OCI-LY3 (cell line): Measurements from ENCODE around the gene SLC66A2.

ENCODE experiments used
- H2AFZ ChIP-seq: fragments of 200-600, 300-600 bp; shearing (Covaris generic); 2 replicates; pipeline ENCODE4 v1.6.0; 2014; ENCODE audit warnings: antibody characterized with exemption, low read depth, low read length
- H3K27ac ChIP-seq: fragments of 200-600, 300-600 bp; sonication (generic); 2 replicates; pipeline ENCODE4 v1.5.1; 2014; ENCODE audit warnings: mild to moderate bottlenecking, low read length, moderate library complexity, mixed read lengths
- H3K27me3 ChIP-seq: fragments of 200-600, 300-600 bp; sonication (generic); 2 replicates; pipeline ENCODE4 v1.6.1; 2014; ENCODE audit warnings: low read depth, low read length, mixed read lengths
- H3K36me3 ChIP-seq: fragments of 200-600, 300-600 bp; sonication (generic); replicated peaks from 2 replicates; pipeline ENCODE3; 2014; ENCODE audit warnings: low read depth, low read length, mixed read lengths
- H3K4me1 ChIP-seq: fragments of 300-600, 200-600 bp; sonication (generic); 2 replicates; pipeline ENCODE4 v1.6.1; 2014; ENCODE audit warnings: low read length, mixed read lengths
- H3K4me2 ChIP-seq: fragments of 200-600, 300-600 bp; sonication (generic); 2 replicates; pipeline ENCODE4 v1.6.1; 2014; ENCODE audit warnings: low read length, mixed read lengths
- H3K4me3 ChIP-seq: fragments of 300-600, 200-600 bp; sonication (generic); 2 replicates; pipeline ENCODE4 v1.5.1; 2014; ENCODE audit warnings: antibody characterized with exemption, mild to moderate bottlenecking, low read length, moderate library complexity
- H3K79me2 ChIP-seq: fragments of 300-600, 200-600 bp; shearing (Covaris generic); 2 replicates; pipeline ENCODE4 v1.6.1; 2014; ENCODE audit warnings: mild to moderate bottlenecking, low read length, mixed read lengths
- H3K9ac ChIP-seq: fragments of 300-600, 200-600 bp; shearing (Covaris generic); 2 replicates; pipeline ENCODE4 v1.6.0; 2014; ENCODE audit warnings: mild to moderate bottlenecking, low read length, moderate library complexity
- H3K9me3 ChIP-seq: fragments of 200-600, 300-600 bp; shearing (Covaris generic); 2 replicates; pipeline ENCODE4 v1.6.1; 2014; ENCODE audit warnings: low read length, mixed read lengths; ENCODE audit not compliant: insufficient read depth
- H4K20me1 ChIP-seq: fragments of 200-600, 300-600 bp; sonication (generic); 2 replicates; pipeline ENCODE4 v1.6.1; 2016; ENCODE audit warnings: low read length, mixed read lengths; ENCODE audit not compliant: insufficient read depth
- EZH2phosphoT487 ChIP-seq: fragments of 200-600 bp; shearing (Covaris generic); IDR thresholded peaks from 2 replicates; pipeline ENCODE4 v1.6.1; 2018; ENCODE audit warnings: antibody characterized with exemption, mixed run types, low read depth
- TF ChIP-seq, protein P1 (sequence below): fragments of 200-600, 300-600 bp; sonication (generic); IDR thresholded peaks from 2 replicates; pipeline ENCODE4 v1.5.1; 2014; ENCODE audit warnings: antibody characterized with exemption, low read length, low read depth

SLC66A2 gene

DNA sequence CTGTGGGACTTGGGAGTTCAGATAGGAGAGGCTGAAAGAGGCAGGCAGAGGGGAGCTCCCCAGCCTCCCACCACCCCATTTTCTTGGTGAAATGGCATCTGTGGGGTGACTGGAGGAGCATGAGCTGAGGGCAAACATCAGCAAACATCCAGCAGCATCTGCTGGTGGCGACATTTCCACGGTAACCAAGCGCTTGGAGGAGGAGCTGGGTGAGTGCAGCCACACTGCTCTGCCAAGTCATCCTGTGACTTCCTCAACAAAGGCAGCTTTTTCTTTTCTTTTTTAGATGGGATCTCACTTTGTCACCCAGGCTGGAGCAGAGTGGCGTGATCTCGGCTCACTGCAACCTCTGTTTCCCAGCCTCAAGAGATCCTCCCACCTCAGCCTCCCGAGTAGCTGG lies 31.3 kb upstream of the SLC66A2 start:
- H3K4me2 ChIP-seq: no peak overlapping the region
- no peaks in the 10 kb centered on the region for H3K9me3 ChIP-seq
- peaks cover 66% of the 10 kb centered on the region for H3K36me3 ChIP-seq
- no peak overlapping the region for H2AFZ ChIP-seq
- no peaks in the 10 kb centered on the region for H3K27me3 ChIP-seq
- no peak overlapping the region for H3K27ac ChIP-seq
- peaks cover 97% of the 10 kb centered on the region for H4K20me1 ChIP-seq
- no peak overlapping the region for H3K9ac ChIP-seq
- TF ChIP-seq EZH2phosphoT487: no peak
- TF ChIP-seq, protein P1, sequence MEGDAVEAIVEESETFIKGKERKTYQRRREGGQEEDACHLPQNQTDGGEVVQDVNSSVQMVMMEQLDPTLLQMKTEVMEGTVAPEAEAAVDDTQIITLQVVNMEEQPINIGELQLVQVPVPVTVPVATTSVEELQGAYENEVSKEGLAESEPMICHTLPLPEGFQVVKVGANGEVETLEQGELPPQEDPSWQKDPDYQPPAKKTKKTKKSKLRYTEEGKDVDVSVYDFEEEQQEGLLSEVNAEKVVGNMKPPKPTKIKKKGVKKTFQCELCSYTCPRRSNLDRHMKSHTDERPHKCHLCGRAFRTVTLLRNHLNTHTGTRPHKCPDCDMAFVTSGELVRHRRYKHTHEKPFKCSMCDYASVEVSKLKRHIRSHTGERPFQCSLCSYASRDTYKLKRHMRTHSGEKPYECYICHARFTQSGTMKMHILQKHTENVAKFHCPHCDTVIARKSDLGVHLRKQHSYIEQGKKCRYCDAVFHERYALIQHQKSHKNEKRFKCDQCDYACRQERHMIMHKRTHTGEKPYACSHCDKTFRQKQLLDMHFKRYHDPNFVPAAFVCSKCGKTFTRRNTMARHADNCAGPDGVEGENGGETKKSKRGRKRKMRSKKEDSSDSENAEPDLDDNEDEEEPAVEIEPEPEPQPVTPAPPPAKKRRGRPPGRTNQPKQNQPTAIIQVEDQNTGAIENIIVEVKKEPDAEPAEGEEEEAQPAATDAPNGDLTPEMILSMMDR: no peak
- H3K4me3 ChIP-seq: no peak overlapping the region
- peaks cover 100% of the 10 kb centered on the region for H3K79me2 ChIP-seq
- H3K4me1 ChIP-seq: peaks cover 12% of the 10 kb centered on the region

DNA sequence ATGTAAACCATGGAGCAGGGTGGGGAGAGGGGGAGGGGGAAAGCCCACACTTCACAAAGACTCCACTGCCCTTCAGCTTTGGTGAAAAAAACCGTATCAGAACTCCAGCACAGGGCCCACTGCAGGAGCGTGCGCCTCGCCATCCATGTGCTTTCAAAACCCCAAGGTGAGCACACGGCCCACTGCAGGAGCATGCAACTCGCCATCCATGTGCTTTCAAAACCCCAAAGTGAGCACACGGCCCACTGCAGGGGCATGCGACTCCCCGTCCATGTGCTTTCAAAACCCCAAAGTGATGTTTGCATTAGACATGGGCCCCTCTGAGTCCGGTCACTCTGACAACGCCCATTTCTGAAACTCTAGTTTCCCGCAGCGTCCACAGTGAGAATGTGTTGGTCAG lies 29.1 kb upstream of the SLC66A2 start:
- Histone ChIP-seq H3K79me2 (peaks cover 100% of the 10 kb centered on the region), H4K20me1 (peaks cover 98% of the 10 kb centered on the region), H3K27me3 (no peaks in the 10 kb centered on the region), H3K4me3 (no peak overlapping the region), H3K27ac (no peak overlapping the region), H3K36me3 (peaks cover 75% of the 10 kb centered on the region), H3K4me1 (no peaks in the 10 kb centered on the region), H2AFZ (no peak overlapping the region), H3K9ac (no peak overlapping the region), H3K4me2 (no peak overlapping the region), H3K9me3 (no peaks in the 10 kb centered on the region)
- TF ChIP-seq, protein P1: no peak
- no peak for TF ChIP-seq EZH2phosphoT487

DNA sequence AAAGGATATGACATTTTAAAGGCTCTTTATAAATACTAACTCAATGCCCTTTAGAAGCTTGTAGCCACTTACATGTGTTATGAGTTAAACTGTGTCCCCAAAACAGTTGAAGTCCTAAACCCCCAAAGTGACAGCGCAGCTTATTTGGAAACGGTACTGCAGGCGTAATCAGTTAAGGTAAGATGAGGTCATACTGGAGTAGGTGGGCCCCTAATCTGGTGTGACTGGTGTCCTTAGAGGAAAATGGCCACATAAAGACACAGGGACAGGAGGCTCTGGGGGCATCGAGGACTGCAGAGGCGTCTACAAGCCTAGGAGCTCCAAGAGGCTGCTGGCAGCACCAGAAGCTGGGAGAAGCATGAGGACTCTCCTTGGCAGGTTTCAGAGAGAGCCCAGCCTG lies 28.4 kb upstream of the SLC66A2 start:
- TF ChIP-seq EZH2phosphoT487: no peak
- TF ChIP-seq, protein P1: no peak
- Histone ChIP-seq H3K79me2 (peaks cover 100% of the 10 kb centered on the region), H3K4me1 (no peaks in the 10 kb centered on the region), H3K9ac (no peak overlapping the region), H3K4me3 (no peak overlapping the region), H3K9me3 (no peaks in the 10 kb centered on the region), H3K4me2 (no peak overlapping the region), H4K20me1 (peaks cover 97% of the 10 kb centered on the region), H3K27ac (no peak overlapping the region), H3K36me3 (peaks cover 75% of the 10 kb centered on the region), H2AFZ (no peak overlapping the region), H3K27me3 (no peaks in the 10 kb centered on the region)

DNA sequence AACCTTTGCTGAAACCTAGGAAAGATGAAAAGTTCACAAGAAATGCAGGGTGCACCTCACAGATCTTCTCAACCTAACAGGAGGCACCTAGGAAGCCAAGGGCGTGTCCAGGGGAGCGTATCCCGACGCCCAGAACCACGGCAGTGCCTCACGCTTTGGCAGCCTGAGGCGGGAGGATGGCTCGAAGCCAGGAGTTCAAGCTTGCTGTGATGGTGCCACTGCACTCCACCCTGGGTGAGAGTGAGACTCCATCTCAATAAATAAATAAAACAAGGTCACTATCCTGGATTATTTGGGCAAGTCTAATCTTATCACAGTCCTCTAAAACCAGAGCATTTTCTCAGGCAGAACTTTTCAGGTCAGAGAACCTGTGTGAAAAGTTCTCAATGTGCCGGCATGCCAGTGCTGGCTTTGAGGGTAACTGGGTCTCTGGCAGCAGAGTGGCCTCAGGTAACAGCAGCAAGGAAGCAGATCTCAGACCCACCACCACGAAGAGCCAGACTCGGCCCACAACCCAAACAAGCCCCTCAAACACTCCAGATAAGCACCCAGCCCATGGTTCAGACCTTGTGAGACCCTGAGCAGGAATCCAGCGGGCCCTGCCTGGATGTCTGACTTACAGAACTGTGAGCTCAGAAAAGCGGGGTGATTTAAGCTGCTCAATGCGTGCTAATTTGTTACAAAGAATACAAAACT lies 24.7 kb upstream of the SLC66A2 start:
- H3K4me1 ChIP-seq: no peaks in the 10 kb centered on the region

More for the DNA sequence above, 24.7 kb upstream of the SLC66A2 start:
- Histone ChIP-seq H2AFZ (no peak overlapping the region), H3K36me3 (peaks cover 77% of the 10 kb centered on the region), H3K4me3 (no peak overlapping the region), H3K27ac (no peak overlapping the region), H3K27me3 (no peaks in the 10 kb centered on the region), H3K79me2 (peaks cover 99% of the 10 kb centered on the region), H4K20me1 (peaks cover 90% of the 10 kb centered on the region), H3K9ac (no peak overlapping the region), H3K4me2 (no peak overlapping the region), H3K9me3 (no peaks in the 10 kb centered on the region)
- no peak for TF ChIP-seq EZH2phosphoT487
- TF ChIP-seq, protein P1: no peak
